OCI-LY1 (cell line): ENCODE measurements around the gene BBS1.
A peak's percentile ranks its signal among the peaks of the same experiment; 100 is the strongest.

ENCODE experiments used
- H2AFZ ChIP-seq: fragments of 200-600 bp; sonication (generic), shearing (Covaris generic); 2 replicates; pipeline ENCODE4 v1.6.0; 2014; ENCODE audit warnings: antibody characterized with exemption, mild to moderate bottlenecking, low read length
- H3F3A ChIP-seq: fragments of 200-600 bp; sonication (generic), shearing (Covaris generic); 2 replicates; pipeline ENCODE4 v1.6.0; 2014; ENCODE audit warnings: mild to moderate bottlenecking, antibody characterized with exemption, low read length, moderate library complexity; ENCODE audit not compliant: insufficient read depth
- H3K27ac ChIP-seq: fragments of 200-600 bp; sonication (generic); 2 replicates; pipeline ENCODE4 v1.5.1; 2014; ENCODE audit warnings: low read length, mixed run types, mild to moderate bottlenecking, low read depth; ENCODE audit not compliant: poor library complexity, severe bottlenecking
- H3K27me3 ChIP-seq: fragments of 200-600 bp; sonication (generic); 2 replicates; pipeline ENCODE4 v1.6.0; 2014; ENCODE audit warnings: antibody characterized with exemption, mild to moderate bottlenecking, low read length, moderate library complexity; ENCODE audit not compliant: insufficient read depth
- H3K36me3 ChIP-seq: fragments of 200-600 bp; sonication (generic); 2 replicates; pipeline ENCODE4 v1.6.1; 2014; ENCODE audit warnings: mild to moderate bottlenecking, antibody characterized with exemption, low read length, moderate library complexity, mixed read lengths; ENCODE audit not compliant: insufficient read depth
- H3K4me1 ChIP-seq: fragments of 200-600 bp; sonication (generic); 2 replicates; pipeline ENCODE4 v1.5.1; 2014; ENCODE audit warnings: mild to moderate bottlenecking, low read length, moderate library complexity; ENCODE audit not compliant: insufficient read depth, severe bottlenecking
- H3K4me2 ChIP-seq: fragments of 200-600 bp; sonication (generic), shearing (Covaris generic); 2 replicates; pipeline ENCODE4 v1.6.1; 2014; ENCODE audit warnings: low read length
- H3K4me3 ChIP-seq: fragments of 200-600 bp; sonication (generic); 2 replicates; pipeline ENCODE4 v1.5.1; 2014; ENCODE audit warnings: low read length, low read depth, mild to moderate bottlenecking, mixed read lengths; ENCODE audit not compliant: poor library complexity, severe bottlenecking
- H3K79me2 ChIP-seq: fragments of 200-600 bp; shearing (Covaris generic); 2 replicates; pipeline ENCODE4 v1.6.1; 2016; ENCODE audit warnings: mixed run types, low read length, mixed read lengths; ENCODE audit not compliant: insufficient read depth
- H3K9ac ChIP-seq: fragments of 200-600 bp; sonication (generic), shearing (Covaris generic); 2 replicates; pipeline ENCODE4 v1.6.1; 2014; ENCODE audit warnings: mild to moderate bottlenecking, low read length, mixed read lengths
- H3K9me2 ChIP-seq: fragments of 200-600 bp; sonication (generic), shearing (Covaris generic); 2 replicates; pipeline ENCODE4 v1.6.1; 2014; ENCODE audit warnings: low read depth, mild to moderate bottlenecking, low read length, mixed read lengths
- H3K9me3 ChIP-seq: fragments of 200-600 bp; shearing (Covaris generic); 2 replicates; pipeline ENCODE4 v1.6.1; 2014; ENCODE audit warnings: low read length, mixed read lengths
- H4K20me1 ChIP-seq: fragments of 200-600 bp; sonication (generic), shearing (Covaris generic); 2 replicates; pipeline ENCODE4 v1.6.0; 2016; ENCODE audit warnings: mild to moderate bottlenecking, low read length; ENCODE audit not compliant: insufficient read depth
- EZH2 ChIP-seq: fragments of 200-600 bp; sonication (generic), shearing (Covaris generic); IDR thresholded peaks from 2 replicates; pipeline ENCODE4 v1.8.0; 2017; ENCODE audit warnings: borderline replicate concordance, mixed run types, mild to moderate bottlenecking, antibody characterized with exemption, low read length, moderate library complexity, mixed read lengths
- TF ChIP-seq, protein P1 (sequence below): fragments of 200-600 bp; sonication (generic), shearing (Covaris generic); IDR thresholded peaks from 2 replicates; pipeline ENCODE4 v1.5.1; 2017; ENCODE audit warnings: mild to moderate bottlenecking, antibody characterized with exemption, low read length, moderate library complexity, mixed read lengths

The BBS1 gene

DNA sequence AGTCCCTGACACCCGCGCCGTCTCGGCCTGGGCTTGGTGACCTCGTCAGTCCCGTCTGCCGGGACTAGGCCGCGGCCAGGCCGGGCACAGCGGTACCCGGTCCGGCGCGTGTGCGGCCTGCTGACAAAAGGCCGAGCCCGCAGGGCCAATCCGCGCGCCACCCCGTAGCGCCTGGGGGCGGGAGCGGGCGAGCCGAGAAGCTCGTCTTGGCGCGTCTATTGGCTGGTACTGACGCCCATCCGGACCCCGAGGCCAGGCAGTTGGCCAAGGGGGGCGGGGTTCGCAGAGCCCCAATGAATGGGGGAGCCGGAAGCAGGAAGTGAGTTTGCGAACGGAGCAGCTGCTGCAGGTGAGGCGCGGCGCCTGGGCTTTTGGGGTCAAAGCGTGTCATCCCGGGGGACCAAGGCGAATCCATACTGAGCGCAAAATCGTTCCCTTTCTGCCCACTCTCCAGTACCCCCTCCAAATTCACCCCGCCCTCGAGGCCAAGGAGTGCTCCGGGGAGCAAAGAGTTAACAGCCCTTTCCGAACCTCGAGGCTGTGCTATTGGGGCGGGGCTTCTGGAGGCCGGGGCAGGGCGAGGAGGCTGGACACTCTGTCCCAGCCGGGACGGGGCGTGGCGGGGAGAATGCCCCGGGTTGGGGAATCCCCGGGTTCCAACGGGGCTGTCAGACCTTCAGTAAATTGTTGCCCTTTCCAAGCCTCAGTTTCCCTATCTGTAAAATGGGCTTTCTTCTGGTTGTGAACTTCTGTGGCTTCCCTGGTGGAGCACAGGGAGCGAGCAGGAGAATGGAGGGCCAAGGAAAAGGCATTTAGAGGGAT, 30.1 kb upstream of the BBS1 start, which contains the start of gene DPP3:
DPP3 (plus strand) TSS at position 318 of the 822 bp plus-strand sequence. CDS start 1,767 bp downstream, outside the sequence.
- H2AFZ ChIP-seq = no peak within 1 kb of the TSS
- TF ChIP-seq, protein P1, sequence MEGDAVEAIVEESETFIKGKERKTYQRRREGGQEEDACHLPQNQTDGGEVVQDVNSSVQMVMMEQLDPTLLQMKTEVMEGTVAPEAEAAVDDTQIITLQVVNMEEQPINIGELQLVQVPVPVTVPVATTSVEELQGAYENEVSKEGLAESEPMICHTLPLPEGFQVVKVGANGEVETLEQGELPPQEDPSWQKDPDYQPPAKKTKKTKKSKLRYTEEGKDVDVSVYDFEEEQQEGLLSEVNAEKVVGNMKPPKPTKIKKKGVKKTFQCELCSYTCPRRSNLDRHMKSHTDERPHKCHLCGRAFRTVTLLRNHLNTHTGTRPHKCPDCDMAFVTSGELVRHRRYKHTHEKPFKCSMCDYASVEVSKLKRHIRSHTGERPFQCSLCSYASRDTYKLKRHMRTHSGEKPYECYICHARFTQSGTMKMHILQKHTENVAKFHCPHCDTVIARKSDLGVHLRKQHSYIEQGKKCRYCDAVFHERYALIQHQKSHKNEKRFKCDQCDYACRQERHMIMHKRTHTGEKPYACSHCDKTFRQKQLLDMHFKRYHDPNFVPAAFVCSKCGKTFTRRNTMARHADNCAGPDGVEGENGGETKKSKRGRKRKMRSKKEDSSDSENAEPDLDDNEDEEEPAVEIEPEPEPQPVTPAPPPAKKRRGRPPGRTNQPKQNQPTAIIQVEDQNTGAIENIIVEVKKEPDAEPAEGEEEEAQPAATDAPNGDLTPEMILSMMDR = no peak
- no peak for TF ChIP-seq EZH2
- no peaks in the 10 kb centered on the region for H4K20me1 ChIP-seq
- no peaks in the 10 kb centered on the region for H3K79me2 ChIP-seq
- peak within 1 kb of the TSS; percentile 69 for H3K27ac ChIP-seq
- H3K4me2 ChIP-seq = peak within 1 kb of the TSS; percentile 87
- peak within 1 kb of the TSS; percentile 97 for H3K9ac ChIP-seq
- H3K36me3 ChIP-seq = peaks cover 13% of the 10 kb centered on the region; the same call in 1 of the 2 replicates
- H3K9me2 ChIP-seq = no peaks in the 10 kb centered on the region
- H3K4me3 ChIP-seq = peak within 1 kb of the TSS; percentile 91
- no peaks in the 10 kb centered on the region for H3F3A ChIP-seq
- H3K27me3 ChIP-seq = no peaks in the 10 kb centered on the region
- H3K4me1 ChIP-seq = peaks cover 25% of the 10 kb centered on the region
- no peaks in the 10 kb centered on the region for H3K9me3 ChIP-seq

DNA sequence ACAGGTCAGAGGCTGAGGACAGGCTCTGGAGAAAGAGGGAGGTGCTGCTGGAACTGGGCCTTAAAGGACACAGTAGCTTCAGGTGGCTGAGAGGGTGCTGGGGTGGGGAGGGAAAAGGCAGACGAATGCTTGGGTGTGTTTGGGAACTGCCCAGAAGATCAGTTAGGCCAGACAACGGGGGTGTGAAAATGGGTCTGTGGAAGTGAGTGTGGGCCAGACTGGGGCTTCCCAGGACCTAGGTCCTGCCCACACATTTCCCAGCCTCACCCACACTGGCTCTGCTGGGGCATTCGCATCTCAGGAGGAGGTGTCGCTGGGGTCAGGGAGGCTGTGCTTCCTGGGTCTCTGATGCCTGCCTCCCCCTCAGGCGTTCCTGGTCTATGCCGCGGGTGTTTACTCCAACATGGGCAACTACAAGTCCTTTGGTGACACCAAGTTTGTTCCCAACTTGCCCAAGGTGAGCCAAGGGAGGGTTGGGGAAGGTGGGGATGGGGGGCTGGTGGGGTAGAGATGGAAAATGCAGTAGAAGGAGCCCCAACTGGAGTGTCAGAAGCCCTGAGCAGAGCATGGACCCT, 25.5 kb upstream of the BBS1 start:
- no peak overlapping the region for H3K9ac ChIP-seq
- no peaks in the 10 kb centered on the region for H3K9me3 ChIP-seq
- H4K20me1 ChIP-seq = no peaks in the 10 kb centered on the region
- no peak for TF ChIP-seq EZH2
- TF ChIP-seq, protein P1 = no peak
- H3K4me2 ChIP-seq = no peak overlapping the region
- no peak overlapping the region for H3K27ac ChIP-seq
- no peak overlapping the region for H3K4me3 ChIP-seq
- H3K36me3 ChIP-seq = peaks cover 44% of the 10 kb centered on the region; the same call in 1 of the 2 replicates
- H3K4me1 ChIP-seq = peaks cover 19% of the 10 kb centered on the region
- H3K79me2 ChIP-seq = no peaks in the 10 kb centered on the region
- no peak overlapping the region for H2AFZ ChIP-seq
- no peaks in the 10 kb centered on the region for H3F3A ChIP-seq
- H3K9me2 ChIP-seq = no peaks in the 10 kb centered on the region
- no peaks in the 10 kb centered on the region for H3K27me3 ChIP-seq

DNA sequence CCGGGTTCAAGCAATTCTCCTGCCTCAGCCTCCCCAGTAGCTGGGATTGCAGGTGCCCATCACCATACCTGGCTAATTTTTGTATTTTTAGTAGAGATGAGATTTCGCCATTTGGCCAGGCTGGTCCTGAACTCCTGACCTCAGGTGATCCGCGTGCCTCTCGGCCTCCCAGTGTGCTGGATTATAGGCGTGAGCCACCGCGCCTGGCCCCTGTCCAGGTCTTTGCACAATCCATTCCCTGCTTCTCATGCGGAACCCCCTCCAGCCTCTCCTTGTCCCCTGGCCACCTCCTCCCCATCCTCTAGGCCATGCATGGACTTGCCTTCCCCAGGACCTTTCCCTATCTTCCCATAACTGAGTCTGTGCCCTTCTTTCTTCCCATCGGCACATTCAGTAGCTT, 21.5 kb upstream of the BBS1 start:
- H3K4me3 ChIP-seq = no peak overlapping the region
- H2AFZ ChIP-seq = no peak overlapping the region
- no peak overlapping the region for H3K9ac ChIP-seq
- H3F3A ChIP-seq = no peaks in the 10 kb centered on the region
- H3K79me2 ChIP-seq = no peaks in the 10 kb centered on the region
- no peak for TF ChIP-seq EZH2
- TF ChIP-seq, protein P1 = no peak
- no peaks in the 10 kb centered on the region for H3K4me1 ChIP-seq
- H3K27ac ChIP-seq = no peak overlapping the region
- peaks cover 64% of the 10 kb centered on the region for H3K36me3 ChIP-seq
- no peaks in the 10 kb centered on the region for H3K27me3 ChIP-seq
- no peak overlapping the region for H3K4me2 ChIP-seq
- no peaks in the 10 kb centered on the region for H3K9me2 ChIP-seq
- H4K20me1 ChIP-seq = no peaks in the 10 kb centered on the region
- no peaks in the 10 kb centered on the region for H3K9me3 ChIP-seq
